Endothelial cell (in vitro differentiated cells): ENCODE results near the gene PWP1. TPM values are rescaled to one million over a fixed set of nuclear protein-coding genes. Genes with fewer than 3 reads are reported as not detected.
A peak's percentile ranks its signal among the peaks of the same experiment; 100 is the strongest.
"Not testable (repeated sequence)": the region's sequence is repeated elsewhere in the genome, so short reads cannot be mapped to it uniquely, and the experiment has no call there.

ENCODE experiments used
- DNase-seq: peaks from one replicate; pipeline ENCODE4 v3.0.0; 2021; ENCODE audit warnings: low spot score
- H3K27ac Mint-ChIP-seq: one replicate; pipeline ENCODE4 v1.8.0; 2021; ENCODE audit warnings: mixed read lengths, inconsistent platforms; ENCODE audit not compliant: unreplicated experiment
- H3K27me3 Mint-ChIP-seq: one replicate; pipeline ENCODE4 v1.8.0; 2021; ENCODE audit warnings: mild to moderate bottlenecking, moderate library complexity, mixed read lengths, inconsistent platforms; ENCODE audit not compliant: unreplicated experiment
- H3K36me3 Mint-ChIP-seq: one replicate; pipeline ENCODE4 v1.8.0; 2021; ENCODE audit warnings: mild to moderate bottlenecking, low read depth, mixed read lengths, inconsistent platforms; ENCODE audit not compliant: unreplicated experiment
- H3K4me1 Mint-ChIP-seq: one replicate; pipeline ENCODE4 v1.8.0; 2021; ENCODE audit warnings: mild to moderate bottlenecking, mixed read lengths, inconsistent platforms; ENCODE audit not compliant: unreplicated experiment
- H3K4me3 Mint-ChIP-seq: one replicate; pipeline ENCODE4 v1.8.0; 2021; ENCODE audit warnings: mild to moderate bottlenecking, mixed read lengths, inconsistent platforms; ENCODE audit not compliant: unreplicated experiment
- H3K9me3 Mint-ChIP-seq: one replicate; pipeline ENCODE4 v1.8.0; 2021; ENCODE audit warnings: mixed read lengths, inconsistent platforms; ENCODE audit not compliant: unreplicated experiment
- total RNA-seq: library from RNA; stranded (reverse); fragmentation: NEBNext Ultra II Directional; extraction: Animal tissue kit (Norgen Biotek cat#: 25700); gene quantifications from one replicate; pipeline ENCODE4 v1.2.1, GENCODE V29; 2021; ENCODE audit not compliant: unreplicated experiment
- TF ChIP-seq, protein P1 (sequence below): fragments of 200-600 bp; sonication (generic); IDR thresholded peaks from one replicate; pipeline ENCODE4 v1.5.0; 2021; ENCODE audit warnings: antibody characterized with exemption; ENCODE audit not compliant: unreplicated experiment

The PWP1 gene
- total RNA-seq, 1 donor from 2014 or later: 49.3 TPM

DNA sequence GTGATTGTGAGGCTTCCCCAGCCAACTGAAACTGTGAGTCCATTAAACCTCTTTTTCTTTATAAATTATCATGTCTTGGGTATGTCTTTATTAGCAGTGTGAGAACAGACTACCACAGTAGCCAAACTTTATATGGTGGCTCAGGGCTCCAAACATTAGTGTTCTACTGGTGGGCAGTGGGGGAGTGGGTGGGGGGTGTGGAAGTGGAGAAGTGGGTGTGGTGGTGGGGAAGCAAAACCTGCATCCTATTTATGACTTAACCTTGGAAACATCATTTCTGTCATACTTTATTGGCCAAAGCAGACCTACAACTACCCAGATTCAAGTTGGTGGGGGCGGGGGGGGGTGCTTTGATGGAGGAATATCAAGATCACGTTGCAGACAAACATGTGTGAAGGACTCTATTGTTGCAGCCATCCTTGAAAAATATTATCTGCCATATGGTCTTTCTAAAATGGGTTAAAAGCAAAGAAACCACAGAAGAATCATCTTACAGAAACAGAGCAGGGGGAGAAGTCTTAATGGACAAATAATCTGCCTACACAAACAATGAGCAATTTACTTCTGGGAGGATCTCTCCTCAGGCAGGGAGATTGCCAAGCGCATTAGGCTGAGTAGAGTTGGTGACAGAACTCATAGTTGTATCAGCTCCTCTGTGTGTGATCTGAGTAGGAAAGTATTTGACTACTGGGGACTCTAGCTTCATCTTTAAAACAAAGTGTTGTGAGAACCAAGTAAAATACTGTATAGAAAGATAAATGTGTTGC, 1.4 kb upstream of the PWP1 start:
- H3K27ac Mint-ChIP-seq: peak overlapping the region; percentile 11
- H3K9me3 Mint-ChIP-seq: no peaks in the 10 kb centered on the region
- peaks cover 9% of the 10 kb centered on the region for H3K36me3 Mint-ChIP-seq
- H3K4me3 Mint-ChIP-seq: peak overlapping the region; percentile 95
- H3K27me3 Mint-ChIP-seq: peaks cover 5% of the 10 kb centered on the region
- DNase-seq: no peak
- H3K4me1 Mint-ChIP-seq: peaks cover 10% of the 10 kb centered on the region
- TF ChIP-seq, protein P1, sequence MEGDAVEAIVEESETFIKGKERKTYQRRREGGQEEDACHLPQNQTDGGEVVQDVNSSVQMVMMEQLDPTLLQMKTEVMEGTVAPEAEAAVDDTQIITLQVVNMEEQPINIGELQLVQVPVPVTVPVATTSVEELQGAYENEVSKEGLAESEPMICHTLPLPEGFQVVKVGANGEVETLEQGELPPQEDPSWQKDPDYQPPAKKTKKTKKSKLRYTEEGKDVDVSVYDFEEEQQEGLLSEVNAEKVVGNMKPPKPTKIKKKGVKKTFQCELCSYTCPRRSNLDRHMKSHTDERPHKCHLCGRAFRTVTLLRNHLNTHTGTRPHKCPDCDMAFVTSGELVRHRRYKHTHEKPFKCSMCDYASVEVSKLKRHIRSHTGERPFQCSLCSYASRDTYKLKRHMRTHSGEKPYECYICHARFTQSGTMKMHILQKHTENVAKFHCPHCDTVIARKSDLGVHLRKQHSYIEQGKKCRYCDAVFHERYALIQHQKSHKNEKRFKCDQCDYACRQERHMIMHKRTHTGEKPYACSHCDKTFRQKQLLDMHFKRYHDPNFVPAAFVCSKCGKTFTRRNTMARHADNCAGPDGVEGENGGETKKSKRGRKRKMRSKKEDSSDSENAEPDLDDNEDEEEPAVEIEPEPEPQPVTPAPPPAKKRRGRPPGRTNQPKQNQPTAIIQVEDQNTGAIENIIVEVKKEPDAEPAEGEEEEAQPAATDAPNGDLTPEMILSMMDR: no peak

DNA sequence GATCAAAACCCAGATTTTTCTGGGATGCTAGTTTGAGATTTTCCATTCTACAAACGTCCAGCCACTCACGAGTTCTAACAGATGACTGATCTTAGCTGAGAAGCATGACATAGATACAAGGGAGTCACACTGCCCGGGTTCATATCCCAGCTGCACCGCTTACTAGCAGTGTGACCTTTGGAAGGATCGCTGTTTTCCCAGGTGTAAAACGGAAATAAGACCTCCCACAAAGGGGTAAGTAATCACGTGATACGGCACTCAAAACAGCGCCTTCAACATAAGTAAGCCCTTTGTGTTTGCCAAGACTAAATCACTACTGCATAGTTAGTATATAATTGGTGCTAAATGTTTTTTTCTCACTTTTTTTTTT, 624 bp upstream of the PWP1 start:
- peaks cover 15% of the 10 kb centered on the region for H3K36me3 Mint-ChIP-seq
- H3K27me3 Mint-ChIP-seq: peaks cover 3% of the 10 kb centered on the region
- no peak for DNase-seq
- H3K4me3 Mint-ChIP-seq: peak overlapping the region; percentile 95
- H3K27ac Mint-ChIP-seq: peak overlapping the region; percentile 11
- TF ChIP-seq, protein P1: no peak
- peaks cover 10% of the 10 kb centered on the region for H3K4me1 Mint-ChIP-seq
- no peaks in the 10 kb centered on the region for H3K9me3 Mint-ChIP-seq

DNA sequence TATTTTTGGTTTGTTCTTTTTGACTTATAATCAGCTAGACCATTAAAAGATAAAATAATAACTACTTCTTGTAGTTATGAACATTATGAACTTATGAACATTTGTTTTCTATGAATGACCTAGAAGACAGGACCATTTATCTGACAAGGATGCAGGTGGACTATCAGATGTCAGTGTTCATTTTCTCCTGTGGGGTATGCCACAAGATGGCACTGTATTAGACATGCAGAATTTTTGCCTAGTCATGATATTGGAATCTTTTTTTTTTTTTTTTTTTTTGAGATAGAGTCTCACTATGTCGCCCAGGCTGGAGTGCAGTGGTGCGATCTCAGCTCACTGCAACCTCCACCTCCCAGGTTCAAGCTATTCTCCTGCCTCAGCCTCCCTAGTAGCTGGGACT, 10.2 kb downstream of the PWP1 start:
- H3K4me1 Mint-ChIP-seq, H3K27me3 Mint-ChIP-seq, H3K9me3 Mint-ChIP-seq, H3K4me3 Mint-ChIP-seq, DNase-seq, H3K27ac Mint-ChIP-seq: not testable (repeated sequence)
- peaks cover 47% of the 10 kb centered on the region for H3K36me3 Mint-ChIP-seq

DNA sequence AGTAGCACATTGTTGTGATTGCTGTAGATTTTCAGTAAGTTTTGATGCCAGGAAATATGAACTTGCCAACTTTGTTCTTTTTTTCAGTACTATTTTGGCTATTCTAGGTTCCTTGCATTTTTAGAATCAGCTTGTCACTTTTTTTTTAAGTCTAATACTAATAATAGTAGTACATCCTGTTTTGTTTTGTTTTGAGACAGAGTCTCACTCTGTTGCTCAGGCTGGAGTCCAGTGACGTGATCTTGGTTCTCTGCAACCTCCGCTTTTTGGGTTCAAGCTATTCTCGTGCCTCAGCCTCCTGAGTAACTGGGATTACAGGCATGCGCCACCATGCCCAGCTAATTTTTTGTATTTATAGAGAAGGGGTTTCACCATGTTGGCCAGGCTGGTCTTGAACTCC, 16.5 kb downstream of the PWP1 start:
- H3K36me3 Mint-ChIP-seq: peaks cover 64% of the 10 kb centered on the region
- H3K4me3 Mint-ChIP-seq: no peak overlapping the region
- TF ChIP-seq, protein P1: no peak
- no peak overlapping the region for H3K27ac Mint-ChIP-seq
- no peaks in the 10 kb centered on the region for H3K9me3 Mint-ChIP-seq
- no peak for DNase-seq
- H3K4me1 Mint-ChIP-seq: no peaks in the 10 kb centered on the region
- H3K27me3 Mint-ChIP-seq: no peaks in the 10 kb centered on the region

DNA sequence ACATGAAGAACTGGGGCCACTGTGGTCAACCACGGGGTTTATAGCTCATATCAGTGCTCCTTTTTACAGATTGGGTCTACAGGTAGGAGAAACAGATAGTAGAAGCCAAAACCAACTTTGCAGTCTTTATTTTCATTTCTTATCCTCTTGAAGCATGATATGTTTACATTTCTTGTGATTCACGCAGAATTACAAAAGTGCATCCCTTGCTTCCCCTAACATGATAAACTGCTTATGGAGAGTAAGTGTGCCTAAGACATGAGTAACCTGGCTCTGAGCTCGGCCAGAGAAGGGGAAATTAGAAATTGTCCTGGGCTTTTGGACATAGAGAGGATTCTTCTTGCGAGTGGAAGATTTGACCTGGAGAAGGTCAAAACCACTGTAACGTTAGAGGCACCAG, 18.4 kb downstream of the PWP1 start:
- Mint-ChIP-seq H3K27ac (no peak overlapping the region), H3K4me3 (no peak overlapping the region), H3K9me3 (no peaks in the 10 kb centered on the region), H3K36me3 (peaks cover 70% of the 10 kb centered on the region), H3K4me1 (no peaks in the 10 kb centered on the region), H3K27me3 (no peaks in the 10 kb centered on the region)
- TF ChIP-seq, protein P1: no peak
- no peak for DNase-seq

DNA sequence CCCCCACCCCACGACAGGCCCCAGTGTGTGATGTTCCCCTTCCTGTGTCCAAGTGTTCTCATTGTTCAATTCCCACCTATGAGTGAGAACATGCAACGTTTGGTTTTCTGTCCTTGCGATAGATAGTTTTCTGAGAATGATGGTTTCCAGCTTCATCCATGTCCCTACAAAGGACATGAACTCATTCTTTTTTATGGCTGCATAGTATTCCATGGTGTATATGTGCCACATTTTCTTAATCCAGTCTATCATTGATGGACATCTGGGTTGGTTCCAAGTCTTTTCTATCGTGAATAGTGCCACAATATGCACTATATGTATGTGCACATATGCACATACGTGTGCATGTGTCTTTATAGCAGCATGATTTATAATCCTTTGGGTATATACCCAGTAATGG, 19.9 kb downstream of the PWP1 start:
- not testable (repeated sequence) for DNase-seq, H3K27ac Mint-ChIP-seq, H3K9me3 Mint-ChIP-seq, H3K27me3 Mint-ChIP-seq, H3K4me1 Mint-ChIP-seq, H3K4me3 Mint-ChIP-seq
- peaks cover 66% of the 10 kb centered on the region for H3K36me3 Mint-ChIP-seq
